Stomach (tissue), 4 donors: ENCODE data around the gene PRELID1.

Experiments
- CTCF ChIP-seq, 7 experiments: fragments of 450-650 bp in 4 of 7; fragments of 200-600 bp in 3 of 7; sonication (generic) in 3 of 7; IDR thresholded peaks; one replicate each; pipeline ENCODE4 v1.5.1; 2016 to 2019; ENCODE audit warnings: antibody characterized with exemption in 7 of 7, control low read depth in 2 of 7, mild to moderate bottlenecking in 1 of 7
- POLR2A ChIP-seq, 4 donors: fragments of 450-650 bp; IDR thresholded peaks; one replicate each; pipeline ENCODE4 v1.6.1; 2016; ENCODE audit warnings: antibody characterized with exemption in 4 of 4, control low read depth in 2 of 4, mild to moderate bottlenecking in 1 of 4, moderate library complexity in 1 of 4
- POLR2AphosphoS5 ChIP-seq, 3 donors: sonication (generic); formaldehyde crosslinking; IDR thresholded peaks; one replicate each; pipeline ENCODE4 v1.6.1; 2016; ENCODE audit warnings: antibody characterized with exemption in 3 of 3

GRCh38 chr5:177353093-177353492 is 49.5 kb downstream of the PRELID1 start:
- TF ChIP-seq CTCF (IDR thresholded peaks at IDR 0.05) (no peak), POLR2AphosphoS5 (IDR thresholded peaks at IDR 0.05) (no peak), POLR2A (IDR thresholded peaks at IDR 0.05) (no peak)
